ENCODE data around the gene NPIPA5. TPM values are rescaled to one million over a fixed set of nuclear protein-coding genes. Genes with fewer than 3 reads are reported as not detected.
"Not testable (repeated sequence)": the region's sequence is repeated elsewhere in the genome, so short reads cannot be mapped to it uniquely, and the experiment has no call there.

Gene NPIPA5
- total and polyA plus RNA-seq, 7 donors = 2.0 to 24.3 (median 7.2) TPM

DNA sequence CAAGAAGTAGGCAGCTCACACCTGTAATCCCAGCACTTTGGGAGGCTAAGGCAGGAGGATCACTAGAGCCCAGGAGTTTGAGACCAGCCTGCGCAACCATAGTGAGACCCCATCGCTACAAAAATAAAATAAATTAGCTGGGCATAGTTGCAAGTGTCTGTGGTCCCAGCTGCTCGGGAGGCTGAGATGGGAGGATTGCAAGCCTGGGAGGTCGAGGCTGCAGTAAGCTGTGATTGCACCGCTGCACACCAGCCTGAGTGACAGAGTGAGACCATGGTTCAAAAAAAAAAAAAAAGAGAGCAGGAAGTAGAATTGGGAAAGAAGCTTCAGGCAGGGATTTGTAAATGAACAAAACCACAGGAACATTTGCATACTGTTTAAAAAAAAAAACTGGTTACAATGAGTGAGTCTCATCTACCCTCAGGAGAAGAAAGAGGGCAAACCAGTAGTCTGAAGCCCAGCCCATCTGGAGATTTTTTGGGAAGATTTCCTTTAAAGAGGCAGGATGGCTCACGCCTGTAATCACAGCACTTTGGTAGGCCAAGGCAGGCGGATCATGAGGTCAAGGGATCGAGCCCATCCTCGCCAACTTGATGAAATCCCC is 25.4 kb upstream of the NPIPA5 start:
- peaks cover 0 to 24% (median 2%) of the 10 kb centered on the region in 4 donors for H3K36me3 ChIP-seq
- WGBS, 2 donors = 87 to 89% methylated on average over 9 of the region's 9 CpGs
- TF ChIP-seq EP300 (IDR thresholded peaks at IDR 0.05) (no peak), CTCF (IDR thresholded peaks at IDR 0.05) (no peak), POLR2AphosphoS5 (IDR thresholded peaks at IDR 0.05) (no peak), POLR2A (IDR thresholded peaks at IDR 0.05) (no peak)
- intact Hi-C loops (cut with DNase I) = no loop called here
- H3K4me3 ChIP-seq = no peak overlapping the region
- H3K4me1 ChIP-seq = no peaks in the 10 kb centered on the region
- H3K27ac ChIP-seq = no peak overlapping the region
- DNase-seq = no peak
- H3K27me3 ChIP-seq = no peaks in the 10 kb centered on the region
- H3K9me3 ChIP-seq = no peaks in the 10 kb centered on the region

GRCh38 chr16:15401972-15402371 is 23.9 kb upstream of the NPIPA5 start:
- Histone ChIP-seq H3K27me3 (no peaks in the 10 kb centered on the region), H3K36me3 (peaks cover 0 to 24% (median 2%) of the 10 kb centered on the region in 4 donors), H3K9me3 (no peaks in the 10 kb centered on the region), H3K4me3 (no peak overlapping the region), H3K27ac (no peak overlapping the region), H3K4me1 (no peaks in the 10 kb centered on the region)
- WGBS, 2 donors = 94 to 97% methylated on average over 3 of the region's 3 CpGs
- no peak for DNase-seq
- intact Hi-C loops (cut with DNase I) = no loop called here
- no peak for TF ChIP-seq EP300 (IDR thresholded peaks at IDR 0.05)
- no peak for TF ChIP-seq POLR2AphosphoS5 (IDR thresholded peaks at IDR 0.05)
- no peak for TF ChIP-seq POLR2A (IDR thresholded peaks at IDR 0.05)

DNA sequence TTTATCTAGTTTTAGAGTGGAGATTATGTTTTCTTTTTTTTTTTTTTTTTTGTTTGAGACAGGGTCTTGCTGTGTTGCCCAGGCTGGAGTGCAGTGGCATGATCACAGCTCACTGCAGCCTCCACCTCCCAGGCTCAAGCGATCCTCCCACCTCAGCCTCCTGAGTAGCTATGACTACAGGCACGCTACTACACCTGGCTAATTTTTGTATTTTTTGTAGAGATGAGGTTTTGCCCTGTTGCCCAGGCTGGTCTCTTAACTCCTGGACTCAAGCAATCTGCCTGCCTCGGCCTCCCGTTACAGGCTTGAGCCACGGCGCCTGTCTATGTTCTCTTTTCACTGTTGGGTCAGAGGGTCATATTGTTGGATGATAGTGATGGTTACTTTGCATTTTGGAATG is 22.2 kb upstream of the NPIPA5 start:
- H3K4me1 ChIP-seq; intact Hi-C loops (cut with DNase I); H3K4me3 ChIP-seq; H3K27me3 ChIP-seq; H3K9me3 ChIP-seq; H3K27ac ChIP-seq; DNase-seq: not testable (repeated sequence)
- 96 to 98% methylated on average over 6 of the region's 6 CpGs for WGBS, 2 donors
- peaks cover 0 to 24% (median 2%) of the 10 kb centered on the region in 4 donors for H3K36me3 ChIP-seq

DNA sequence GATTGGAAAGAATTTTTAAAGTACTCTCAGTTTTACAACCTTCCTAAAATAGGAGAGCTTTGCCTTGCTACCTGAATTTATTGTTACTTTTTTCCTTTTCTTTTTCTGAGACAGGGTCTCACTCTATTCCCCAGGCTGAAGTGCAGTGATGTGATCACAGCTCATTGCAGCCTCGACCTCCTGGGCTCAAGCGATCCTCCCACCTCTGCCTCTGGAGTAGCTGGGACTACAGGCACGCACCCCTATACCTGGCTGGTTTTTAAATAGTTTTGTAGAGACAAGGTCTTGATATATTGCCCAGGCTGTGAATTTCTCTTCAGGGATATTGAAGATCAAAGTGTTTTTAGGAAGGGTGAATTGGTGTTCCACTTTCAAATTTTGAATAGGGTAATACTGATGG is 21.2 kb upstream of the NPIPA5 start:
- H3K4me1 ChIP-seq = peaks cover 0 to 8% (median 5%) of the 10 kb centered on the region in 4 donors
- TF ChIP-seq CTCF (IDR thresholded peaks at IDR 0.05) = no peak
- TF ChIP-seq POLR2AphosphoS5 (IDR thresholded peaks at IDR 0.05) = no peak
- no peak for TF ChIP-seq POLR2A (IDR thresholded peaks at IDR 0.05)
- no peak for TF ChIP-seq EP300 (IDR thresholded peaks at IDR 0.05)
- no peak for DNase-seq
- peaks cover 0 to 24% (median 2%) of the 10 kb centered on the region in 4 donors for H3K36me3 ChIP-seq
- H3K27ac ChIP-seq = no peak overlapping the region
- intact Hi-C loops (cut with DNase I) = no loop called here
- H3K9me3 ChIP-seq = no peaks in the 10 kb centered on the region
- 82 to 86% methylated on average over 3 of the region's 3 CpGs for WGBS, 2 donors
- H3K4me3 ChIP-seq = no peak overlapping the region
- no peaks in the 10 kb centered on the region for H3K27me3 ChIP-seq

DNA sequence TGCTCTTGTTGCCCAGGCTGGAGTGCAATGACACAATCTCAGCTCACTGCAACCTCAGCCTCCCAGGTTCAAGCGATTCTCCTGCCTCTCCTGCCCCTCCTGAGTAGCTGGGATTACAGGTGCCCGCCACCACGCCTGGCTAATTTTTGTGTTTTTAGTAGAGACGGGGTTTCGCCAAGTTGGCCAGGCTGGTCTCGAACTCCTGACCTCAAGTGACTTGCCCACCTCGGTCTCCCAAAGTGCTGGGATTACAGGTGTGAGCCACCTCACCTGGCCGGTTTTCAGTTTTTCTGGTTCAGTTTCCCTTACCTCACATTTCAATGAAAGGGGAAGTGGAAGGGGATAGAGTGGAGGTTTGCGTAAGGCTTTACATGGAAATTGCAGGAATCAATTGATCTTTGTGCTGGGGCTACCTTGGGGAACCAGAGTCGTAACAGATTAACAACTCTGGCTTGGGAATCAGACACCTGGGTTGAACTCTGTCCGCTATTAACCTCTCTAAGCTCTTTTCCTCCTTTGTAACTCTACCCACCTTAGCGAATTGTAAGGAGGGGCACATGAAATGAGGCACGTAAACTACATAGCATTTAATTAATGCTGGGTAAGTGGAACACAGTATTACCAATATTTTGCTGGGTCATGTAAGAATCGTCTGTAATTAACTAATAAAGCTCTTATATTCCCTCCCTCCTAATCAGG is 20.7 kb upstream of the NPIPA5 start:
- Histone ChIP-seq H3K27me3 (no peaks in the 10 kb centered on the region), H3K27ac (no peak overlapping the region), H3K9me3 (no peaks in the 10 kb centered on the region), H3K4me3 (no peak overlapping the region), H3K4me1 (peaks cover 0 to 8% (median 5%) of the 10 kb centered on the region in 4 donors), H3K36me3 (peaks cover 0 to 24% (median 2%) of the 10 kb centered on the region in 4 donors)
- DNase-seq = no peak
- TF ChIP-seq POLR2AphosphoS5 (IDR thresholded peaks at IDR 0.05) (no peak), CTCF (IDR thresholded peaks at IDR 0.05) (no peak), EP300 (IDR thresholded peaks at IDR 0.05) (no peak), POLR2A (IDR thresholded peaks at IDR 0.05) (no peak)
- intact Hi-C loops (cut with DNase I) = no loop called here
- 58 to 71% methylated on average over 14 of the region's 14 CpGs for WGBS, 2 donors

Data from sigmoid colon (tissue), 7 donors.